Measurements from ENCODE around the gene APOH. TPM values are rescaled to one million over a fixed set of nuclear protein-coding genes. Genes with fewer than 3 reads are reported as not detected.
"Not testable (repeated sequence)": the region's sequence is repeated elsewhere in the genome, so short reads cannot be mapped to it uniquely, and the experiment has no call there.

The APOH gene
- polyA plus RNA-seq (2013, experiment 1 of 2; ENCODE audit: insufficient read length) = not detected
- polyA plus RNA-seq (2013, experiment 2 of 2; ENCODE audit: insufficient read length) = 1.0 TPM

DNA sequence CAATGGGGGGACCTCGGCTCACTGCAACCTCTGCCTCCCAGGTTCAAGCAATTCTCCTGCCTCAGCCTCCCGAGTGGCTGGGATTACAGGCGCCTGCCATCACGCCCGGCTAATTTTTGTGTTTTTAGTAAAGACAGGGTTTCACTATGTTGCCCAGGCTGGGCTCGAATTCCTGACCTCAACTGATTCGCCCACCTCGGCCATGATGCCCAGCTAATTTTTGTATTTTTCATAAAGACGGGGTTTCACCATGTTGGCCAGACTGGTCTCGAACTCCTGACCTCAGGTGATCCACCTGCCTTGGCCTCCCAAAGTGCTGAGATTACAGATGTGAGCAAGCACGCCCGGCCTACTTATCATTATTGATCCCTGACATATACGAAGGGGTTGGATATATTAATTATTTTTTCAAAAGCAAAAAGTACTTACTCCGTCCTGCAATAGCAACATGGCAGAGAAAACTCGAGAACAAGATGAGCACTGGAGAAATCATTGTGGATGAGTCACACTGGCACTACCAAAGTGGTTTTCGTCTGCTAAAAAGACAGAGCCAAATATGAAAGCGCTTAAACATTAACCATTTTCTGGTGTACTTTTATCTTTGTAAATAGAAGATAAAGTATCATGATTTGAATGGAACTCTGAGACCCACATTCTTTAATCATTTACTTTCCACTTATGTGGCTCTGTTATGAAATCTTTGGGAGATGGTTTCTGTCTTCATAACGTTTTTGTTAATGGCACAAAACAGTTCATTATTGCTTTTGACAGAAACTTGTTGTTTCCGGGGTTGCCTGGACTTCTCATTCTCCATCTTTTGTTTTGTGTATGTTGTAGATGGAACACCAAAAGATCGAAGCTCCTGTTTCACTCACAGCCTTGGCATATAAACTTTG lies at the start of gene APOH:
APOH (minus strand) TSS at position 529 of the 896 bp plus-strand sequence; CDS start at position 493, 36 bp downstream.
- no peak for DNase-seq

- no peak for DNase-seq
These were observed 48.0 kb upstream of the APOH start for GRCh38 chr17:66277191-66277590.

DNA sequence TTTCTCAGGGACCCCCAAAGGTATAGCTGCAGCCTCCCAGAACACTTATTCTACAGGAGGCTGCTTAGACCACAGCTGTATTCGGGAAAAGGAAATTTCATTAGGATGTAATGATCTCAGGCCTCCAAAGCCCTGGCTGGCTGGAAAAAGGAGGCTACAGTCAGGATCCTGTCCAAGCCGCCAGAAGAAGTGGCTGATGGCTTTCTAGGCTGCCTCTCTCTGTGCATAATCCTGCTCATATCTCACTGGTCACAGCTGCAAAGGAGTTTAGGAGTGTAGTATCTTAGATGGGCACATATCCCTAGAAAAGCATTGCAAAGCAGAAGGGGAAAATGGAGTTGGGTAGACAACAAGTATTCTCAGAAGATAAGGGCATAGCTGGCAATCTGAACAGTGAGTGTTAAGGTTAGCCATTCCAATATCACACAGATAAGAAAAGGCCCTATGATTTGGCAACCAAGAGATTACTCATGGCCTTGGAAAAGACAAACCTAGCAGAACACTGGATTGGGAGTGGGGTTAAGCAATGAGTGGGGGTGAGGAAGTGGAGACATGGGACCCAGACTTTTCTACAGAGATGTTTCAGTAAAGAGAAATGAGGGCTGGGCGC lies 47.2 kb upstream of the APOH start:
- DNase-seq = peak; percentile 16

GRCh38 chr17:66275651-66276050 lies 46.4 kb upstream of the APOH start:
- DNase-seq = peak; percentile 96

- DNase-seq = no peak
These were observed 44.3 kb upstream of the APOH start for GRCh38 chr17:66273586-66273848.

GRCh38 chr17:66272811-66273585 lies 43.8 kb upstream of the APOH start:
- peak; percentile 85 for DNase-seq

- DNase-seq = no peak
These were observed 42.3 kb upstream of the APOH start for GRCh38 chr17:66271512-66271911.

- no peak for DNase-seq
These were observed 40.9 kb upstream of the APOH start for GRCh38 chr17:66270106-66270505.

- peak; percentile 86 for DNase-seq
These were observed 39.2 kb upstream of the APOH start for GRCh38 chr17:66268247-66268927.

- DNase-seq = no peak
These were observed 35.5 kb upstream of the APOH start for GRCh38 chr17:66264696-66265095.

DNA sequence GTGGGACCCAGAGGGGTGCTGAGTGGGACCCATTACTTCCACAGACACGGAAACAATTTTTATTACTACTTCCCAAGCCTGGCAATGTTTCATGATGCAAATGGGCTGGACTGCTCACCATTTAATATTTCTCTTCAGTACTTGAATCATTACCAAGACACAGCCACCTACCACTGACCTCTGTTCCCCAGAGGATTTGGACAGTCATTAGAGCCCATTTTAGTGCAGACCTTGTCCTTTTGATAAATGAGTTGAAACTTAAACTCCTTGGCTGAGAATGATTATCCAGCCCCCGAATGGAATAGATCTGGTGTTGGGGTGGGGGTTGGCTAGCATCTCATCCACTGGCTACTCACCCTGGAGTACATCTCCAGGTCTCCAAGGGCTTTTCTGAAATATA lies 33.6 kb upstream of the APOH start:
- no peak for DNase-seq

GRCh38 chr17:66260688-66261087 lies 31.5 kb upstream of the APOH start:
- DNase-seq = no peak

GRCh38 chr17:66260275-66260674 lies 31.1 kb upstream of the APOH start:
- no peak for DNase-seq

DNA sequence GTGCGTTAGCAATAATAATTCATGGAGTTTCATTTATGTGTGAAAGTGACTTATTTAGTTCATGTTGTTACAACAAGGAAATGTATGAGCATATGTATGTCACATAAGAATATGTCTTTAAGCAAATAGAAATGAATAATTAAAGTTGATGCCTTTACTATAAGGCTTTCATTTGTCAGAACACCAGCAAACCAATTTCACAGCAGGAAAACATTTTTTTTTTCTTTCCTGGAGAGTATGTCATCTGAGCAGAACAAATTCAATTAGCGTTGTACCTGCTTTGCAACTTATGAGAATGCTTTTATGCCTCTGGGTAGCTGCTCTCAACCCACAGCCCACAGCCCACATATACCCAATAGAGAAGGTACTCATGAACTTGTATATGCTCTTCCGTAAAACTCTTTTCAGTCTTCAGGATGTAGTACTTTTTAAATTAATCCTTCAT lies 26.3 kb upstream of the APOH start:
- DNase-seq = no peak

DNA sequence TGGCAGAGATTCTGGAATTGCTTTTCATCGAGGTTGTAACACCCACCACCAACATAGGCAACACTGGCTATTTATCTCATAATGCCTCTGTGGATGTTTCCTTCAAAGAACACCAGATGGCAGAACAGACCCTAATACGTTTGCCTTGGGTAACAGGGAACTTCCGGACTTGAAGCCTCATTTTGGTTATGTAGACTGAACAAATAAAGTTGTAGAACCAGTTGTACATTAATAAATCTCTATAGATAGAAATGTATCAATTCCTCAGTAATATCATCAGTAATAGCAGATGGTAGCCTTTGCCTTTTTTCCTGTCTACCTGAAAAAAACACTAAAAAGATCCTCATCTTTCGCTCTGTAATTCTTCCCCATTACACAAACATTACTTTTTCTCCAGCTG lies 25.9 kb upstream of the APOH start:
- peak; percentile 83 for DNase-seq

DNA sequence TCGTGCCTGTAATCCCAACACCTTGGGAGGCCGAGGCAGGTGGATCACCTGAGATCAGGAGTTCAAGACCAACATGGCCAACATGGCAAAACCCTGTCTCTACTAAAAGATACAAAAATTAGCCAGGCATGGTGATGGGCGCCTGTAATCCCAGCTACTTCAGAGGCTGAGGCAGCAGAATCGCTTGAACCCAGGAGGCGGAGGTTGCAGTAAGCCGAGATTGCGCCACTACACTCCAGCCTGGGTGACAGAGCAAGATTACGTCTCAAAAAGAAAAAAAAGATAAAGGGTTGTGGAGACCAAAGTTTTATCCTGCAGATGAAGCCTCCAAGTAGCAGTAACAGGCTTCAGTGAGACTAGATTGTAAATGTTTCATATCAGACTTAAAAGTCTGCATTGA lies 24.2 kb upstream of the APOH start:
- DNase-seq = not testable (repeated sequence)

GRCh38 chr17:66250686-66251085 lies 21.5 kb upstream of the APOH start:
- DNase-seq = no peak

DNA sequence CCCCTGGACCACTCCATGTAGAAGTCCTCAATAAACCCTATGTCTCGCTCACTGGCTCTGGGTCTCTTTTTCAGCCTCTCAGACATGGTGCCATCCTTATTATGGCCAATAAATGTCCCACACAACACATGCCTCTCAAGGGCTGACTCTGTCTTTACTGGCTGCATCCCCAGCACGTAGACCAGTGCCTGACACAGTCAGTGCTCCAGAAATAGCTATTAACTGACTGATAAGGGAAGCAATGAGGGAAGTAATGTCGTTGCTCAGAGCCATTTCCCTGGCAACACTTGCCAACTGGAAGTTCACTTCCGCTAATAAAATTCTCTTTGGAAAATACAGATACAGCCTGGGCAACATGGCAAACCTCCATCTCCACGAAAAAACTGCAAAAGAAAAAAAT lies 19.1 kb upstream of the APOH start:
- DNase-seq = no peak

GRCh38 chr17:66241839-66242238 lies 12.6 kb upstream of the APOH start:
- no peak for DNase-seq

GRCh38 chr17:66240630-66241029 lies 11.4 kb upstream of the APOH start:
- DNase-seq = peak; percentile 48

DNA sequence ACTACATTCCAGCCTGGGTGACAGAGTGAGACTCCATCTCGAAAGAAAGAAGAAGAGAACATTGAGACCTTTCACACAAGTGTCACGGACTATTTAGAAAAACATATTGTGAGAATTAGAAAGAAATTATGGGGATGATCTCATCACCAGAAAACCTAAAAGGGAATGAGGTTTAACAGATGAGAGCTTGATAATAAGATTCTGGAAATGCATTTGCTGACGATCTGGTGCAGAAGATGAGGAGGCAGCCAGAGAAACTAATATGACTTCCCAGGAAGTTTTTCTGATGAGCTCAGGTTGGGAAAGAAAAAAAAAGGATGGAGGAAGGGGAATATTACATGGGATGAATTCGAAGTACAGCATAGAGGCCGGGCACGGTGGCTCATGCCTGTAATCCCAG lies 10.8 kb upstream of the APOH start:
- no peak for DNase-seq

DNA sequence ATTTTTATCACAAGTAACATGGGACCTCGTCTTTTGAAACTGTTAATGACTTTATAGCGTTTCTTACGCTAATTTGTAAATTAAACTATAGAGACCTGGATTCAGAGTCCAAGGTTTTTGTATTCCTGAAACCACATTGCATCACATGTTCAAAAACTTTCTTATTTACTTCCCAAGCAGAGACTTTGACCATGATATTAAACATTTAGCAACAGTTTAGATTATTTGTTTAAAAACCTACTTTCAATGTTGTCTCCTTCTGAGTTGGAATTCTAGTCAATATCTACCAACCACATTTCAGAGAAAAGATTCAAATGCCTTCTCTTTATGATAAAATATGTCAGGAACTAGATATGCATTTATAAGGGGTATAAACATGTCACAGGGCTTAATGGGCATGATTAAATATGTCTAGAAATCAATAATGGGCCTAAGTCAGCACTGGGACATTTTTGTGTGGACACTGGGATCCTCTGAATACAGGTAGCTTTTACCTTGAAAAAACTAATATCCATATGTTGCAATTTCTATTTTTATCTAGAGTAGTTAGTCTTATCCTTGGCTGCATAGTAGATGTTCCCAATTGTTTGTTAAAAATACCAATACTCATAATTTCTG lies 6.3 kb upstream of the APOH start:
- DNase-seq = no peak

All from fibroblast of skin of scalp (primary cell).